HCT116 (cell line): ENCODE data around the gene FGF19. TPM values are rescaled to one million over a fixed set of nuclear protein-coding genes. Genes with fewer than 3 reads are reported as not detected.

Experiments used
- ATAC-seq: fragments of 200-7000 bp; cut with Tn5 transposase; 2 replicates; pipeline ENCODE4 v1.9.1; 2020; ENCODE audit warnings: mild to moderate bottlenecking, moderate library complexity
- BruUV-seq: library from RNA; stranded (reverse); fragments of 400-500 nt; replicated peaks from 2 replicates; lab custom pipeline; 2021; lab: Mats Ljungman, UMichigan
- CTCF ChIA-PET: fragments of 300-600 bp; sonication (Branson Sonifier 250); formaldehyde crosslinking; loops from one replicate; lab custom pipeline; 2021; ENCODE audit warnings: antibody characterized with exemption; lab: Charles Lee
- POLR2A ChIA-PET: fragments of 300-600, 350-600 bp; sonication (Branson Sonifier 250); formaldehyde crosslinking; loops from one replicate; lab custom pipeline; 2021; ENCODE audit warnings: antibody characterized with exemption; lab: Charles Lee
- RAD21 ChIA-PET, 2 experiments: fragments of 300-600 bp; sonication (Branson Sonifier 250); formaldehyde crosslinking; loops; one replicate each; lab custom pipeline; 2023; ENCODE audit warnings: low total read pairs in 2 of 2; ENCODE audit not compliant: uncharacterized antibody in 2 of 2, unreplicated experiment in 2 of 2, low non-redundant PET in 1 of 2; lab: Charles Lee
- DNase-seq: peaks from one replicate; pipeline ENCODE4 v3.0.0-alpha.2; 2010; ENCODE audit warnings: low read depth, low spot score
- H2AFZ ChIP-seq: fragments of 200-600 bp; shearing (Covaris generic), sonication (generic); 2 replicates; pipeline ENCODE4 v1.6.1; 2017; ENCODE audit warnings: low read depth, mixed run types, mixed read lengths, antibody characterized with exemption, low read length; ENCODE audit not compliant: poor library complexity, severe bottlenecking
- H3K27ac ChIP-seq: 2 replicates; pipeline ENCODE4 v1.5.1; 2012; ENCODE audit warnings: low read depth, low read length
- H3K27me3 ChIP-seq: fragments of 200-600 bp; sonication (generic); 2 replicates; pipeline ENCODE4 v1.6.1; 2016; ENCODE audit warnings: mixed run types, low read length, mixed read lengths; ENCODE audit not compliant: insufficient read depth
- H3K36me3 ChIP-seq, 2 experiments: fragments of 200-500 bp in 1 of 2; fragments of 200-600 bp in 1 of 2; sonication (Bioruptor generic) in 1 of 2; sonication (generic) in 1 of 2; 2 replicates each; pipeline versions ENCODE4 v1.5.1 to v1.6.1; 2014 to 2016; ENCODE audit warnings: low read length in 2 of 2, inconsistent platforms in 1 of 2, mixed read lengths in 1 of 2, mixed run types in 1 of 2; ENCODE audit not compliant: insufficient read depth in 2 of 2, control insufficient read depth in 1 of 2
- H3K4me1 ChIP-seq, 2 experiments: fragments of 200-600 bp in 1 of 2; sonication (generic) in 1 of 2; 2 replicates each; pipeline versions ENCODE4 v1.5.1 to v1.6.1; 2012 to 2017; ENCODE audit warnings: low read length in 2 of 2, inconsistent platforms in 1 of 2, mild to moderate bottlenecking in 1 of 2, mixed read lengths in 1 of 2, mixed run types in 1 of 2, moderate library complexity in 1 of 2; ENCODE audit not compliant: insufficient read depth in 2 of 2, control insufficient read depth in 1 of 2
- H3K4me2 ChIP-seq: fragments of 200-600 bp; sonication (generic); 2 replicates; pipeline ENCODE4 v1.6.1; 2017; ENCODE audit warnings: mixed run types, low read length, mixed read lengths
- H3K4me3 ChIP-seq, 2 experiments: fragments of 200-600 bp in 1 of 2; sonication (generic) in 1 of 2; replicated peaks in 1 of 2; 2 replicates each; pipeline ENCODE4 v1.5.1; 2011 to 2016; ENCODE audit warnings: low read length in 2 of 2, control low read depth in 1 of 2, low read depth in 1 of 2, mild to moderate bottlenecking in 1 of 2, mixed read lengths in 1 of 2, mixed run types in 1 of 2
- H3K79me2 ChIP-seq: fragments of 200-600 bp; sonication (generic); 2 replicates; pipeline ENCODE4 v1.6.1; 2017; ENCODE audit warnings: mild to moderate bottlenecking, mixed run types, low read length, moderate library complexity, mixed read lengths; ENCODE audit not compliant: insufficient read depth
- H3K9ac ChIP-seq: fragments of 200-600 bp; sonication (generic); 2 replicates; pipeline ENCODE4 v1.6.1; 2016; ENCODE audit warnings: low read length, mixed read lengths
- H3K9me2 ChIP-seq: fragments of 200-600 bp; sonication (generic), shearing (Covaris generic); 2 replicates; pipeline ENCODE4 v1.6.1; 2017; ENCODE audit warnings: mixed run types, mild to moderate bottlenecking, moderate library complexity; ENCODE audit not compliant: insufficient read depth
- H3K9me3 ChIP-seq, 2 experiments: fragments of 200-500 bp in 1 of 2; fragments of 200-600 bp in 1 of 2; sonication (Bioruptor generic) in 1 of 2; sonication (generic) in 1 of 2; 2 replicates each; pipeline ENCODE4 v1.6.1; 2014 to 2017; ENCODE audit warnings: low read length in 2 of 2, mixed read lengths in 2 of 2, inconsistent platforms in 1 of 2, low read depth in 1 of 2, mild to moderate bottlenecking in 1 of 2, mixed run types in 1 of 2, moderate library complexity in 1 of 2; ENCODE audit not compliant: control insufficient read depth in 1 of 2, insufficient read depth in 1 of 2
- H4K20me1 ChIP-seq: fragments of 200-600 bp; sonication (generic), shearing (Covaris generic); 2 replicates; pipeline ENCODE4 v1.6.1; 2017; ENCODE audit warnings: mixed run types, mild to moderate bottlenecking, moderate library complexity; ENCODE audit not compliant: insufficient read depth
- CBX3 ChIP-seq: IDR thresholded peaks from 2 replicates; pipeline ENCODE4 v1.6.1; 2012; ENCODE audit warnings: low read depth
- EGR1 ChIP-seq: IDR thresholded peaks from 2 replicates; pipeline ENCODE4 v1.6.1; 2012; ENCODE audit warnings: low read depth
- ELF1 ChIP-seq: IDR thresholded peaks from 2 replicates; pipeline ENCODE4 v1.6.1; 2012; ENCODE audit warnings: low read depth, borderline replicate concordance
- EZH2 ChIP-seq: fragments of 200-600 bp; sonication (generic); IDR thresholded peaks from 2 replicates; pipeline ENCODE4 v1.6.1; 2017; ENCODE audit warnings: antibody characterized with exemption, mixed run types
- JUND ChIP-seq: IDR thresholded peaks from 2 replicates; pipeline ENCODE4 v1.6.1; 2012
- SIN3A ChIP-seq: IDR thresholded peaks from 2 replicates; pipeline ENCODE4 v1.6.1; 2012; ENCODE audit warnings: low read depth
- TCF7L2 ChIP-seq: IDR thresholded peaks from 2 replicates; pipeline ENCODE4 v1.7.0; 2011; ENCODE audit warnings: borderline replicate concordance, inconsistent platforms; ENCODE audit not compliant: insufficient read depth, insufficient read length; ENCODE audit errors: extremely low read depth
- ZFX ChIP-seq: fragments of 450-650 bp; IDR thresholded peaks from 2 replicates; pipeline ENCODE4 v1.6.1; 2017
- intact Hi-C: fragments of 100-400 bp; cut with micrococcal nuclease; formaldehyde crosslinking; loops from 2 replicates; pipeline ENCODE4 v1.10.0; 2022
- total RNA-seq: library from RNA; stranded (reverse); gene quantifications from one replicate; pipeline ENCODE4 v1.2.1, GENCODE V29; 2021; ENCODE audit not compliant: unreplicated experiment
- TF ChIP-seq, protein P1 (sequence below): IDR thresholded peaks from 2 replicates; pipeline ENCODE4 v1.6.1; 2012
- TF ChIP-seq, protein P2 (sequence below), 3 experiments: fragments of 200-600 bp in 1 of 3; sonication (generic) in 1 of 3; IDR thresholded peaks in 2 of 3; conservative IDR thresholded peaks in 1 of 3; 2 replicates each; pipeline ENCODE4 v1.5.1; 2012 to 2017; ENCODE audit warnings: low read depth in 2 of 3, low read length in 2 of 3, antibody characterized with exemption in 1 of 3, borderline replicate concordance in 1 of 3, control low read depth in 1 of 3, mild to moderate bottlenecking in 1 of 3, mixed read lengths in 1 of 3, mixed run types in 1 of 3, moderate library complexity in 1 of 3; ENCODE audit not compliant: insufficient read depth in 1 of 3
- TF ChIP-seq, protein P3 (sequence below): IDR thresholded peaks from 2 replicates; pipeline ENCODE4 v1.6.1; 2012; ENCODE audit warnings: low read depth

The FGF19 gene
- total RNA-seq, 1 experiment from 2014 or later: 37.5 TPM

DNA sequence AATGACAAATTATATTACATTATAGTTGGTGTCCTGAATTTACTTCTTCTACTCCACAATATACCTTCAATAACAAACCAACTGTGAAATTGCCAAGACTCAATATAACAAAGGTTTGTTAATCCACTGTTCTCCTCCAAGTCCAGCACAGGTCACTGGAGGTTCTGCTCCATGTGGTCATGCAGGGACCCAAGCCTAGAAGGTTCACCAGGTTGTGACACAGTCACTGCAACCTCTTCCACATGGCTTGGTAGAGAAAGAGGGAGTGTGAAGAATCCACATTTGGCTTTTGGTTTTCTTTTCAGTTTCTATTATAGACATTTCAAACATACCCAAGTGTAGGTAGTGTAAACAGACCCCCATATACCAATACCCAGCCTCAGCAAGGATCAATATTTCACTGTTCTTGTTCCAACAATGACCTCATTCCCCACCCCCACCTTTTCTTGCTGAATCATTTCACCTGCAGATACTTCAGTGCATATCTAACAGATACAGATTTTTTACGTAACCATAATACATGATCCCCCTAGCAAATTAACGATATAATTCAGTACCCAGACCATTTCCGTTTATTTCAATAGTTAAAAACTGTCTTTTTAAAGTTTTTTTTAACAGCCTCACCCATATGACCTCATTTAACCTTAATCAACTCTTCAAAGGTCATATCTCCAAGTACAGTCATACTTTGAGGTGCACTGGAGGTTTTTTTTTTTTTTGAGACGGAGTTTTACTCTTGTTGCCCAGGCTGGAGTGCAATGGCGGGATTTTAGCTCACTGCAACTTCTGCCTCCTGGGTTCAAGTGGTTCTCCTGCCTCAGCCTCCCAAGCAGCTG is 14.1 kb downstream of the FGF19 start:
- Histone ChIP-seq H4K20me1 (no peaks in the 10 kb centered on the region), H3K4me1 (peaks cover 18 to 49% of the 10 kb centered on the region in 2 experiments), H3K79me2 (no peaks in the 10 kb centered on the region), H3K9ac (no peak overlapping the region), H3K9me3 (no peaks in the 10 kb centered on the region; a peak in 1 of 4 replicates), H3K36me3 (no peaks in the 10 kb centered on the region), H3K4me3 (no peak overlapping the region), H2AFZ (peak overlapping the region; percentile 63), H3K27me3 (no peaks in the 10 kb centered on the region), H3K27ac (no peak overlapping the region), H3K9me2 (no peaks in the 10 kb centered on the region), H3K4me2 (peak overlapping the region; percentile 14; the same call in 1 of the 2 replicates)
- ChIA-PET RAD21 (no interaction called here), CTCF (interaction anchor here (0.9 kb wide), 1 partner anchor 15 kb away, joined by 3 read pairs; no protein-coding TSS in a partner anchor), POLR2A (no interaction called here)
- ATAC-seq: no peak
- intact Hi-C loops: loop anchor here (5.0 kb wide), 1 partner anchor 503 kb away; no protein-coding TSS in a partner anchor
- no peak for DNase-seq
- no TSS peak for BruUV-seq
- TF ChIP-seq, protein P1, sequence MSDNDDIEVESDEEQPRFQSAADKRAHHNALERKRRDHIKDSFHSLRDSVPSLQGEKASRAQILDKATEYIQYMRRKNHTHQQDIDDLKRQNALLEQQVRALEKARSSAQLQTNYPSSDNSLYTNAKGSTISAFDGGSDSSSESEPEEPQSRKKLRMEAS: peak; percentile 30; the same call in 1 of the 2 replicates
- TF ChIP-seq JUND (no peak), EZH2 (no peak), SIN3A (no peak), ELF1 (no peak), TCF7L2 (no peak), ZFX (no peak), CBX3 (0 out of 2 replicates have a peak, but pooled peaks have one; percentile 32), EGR1 (no peak)
- TF ChIP-seq, protein P2, sequence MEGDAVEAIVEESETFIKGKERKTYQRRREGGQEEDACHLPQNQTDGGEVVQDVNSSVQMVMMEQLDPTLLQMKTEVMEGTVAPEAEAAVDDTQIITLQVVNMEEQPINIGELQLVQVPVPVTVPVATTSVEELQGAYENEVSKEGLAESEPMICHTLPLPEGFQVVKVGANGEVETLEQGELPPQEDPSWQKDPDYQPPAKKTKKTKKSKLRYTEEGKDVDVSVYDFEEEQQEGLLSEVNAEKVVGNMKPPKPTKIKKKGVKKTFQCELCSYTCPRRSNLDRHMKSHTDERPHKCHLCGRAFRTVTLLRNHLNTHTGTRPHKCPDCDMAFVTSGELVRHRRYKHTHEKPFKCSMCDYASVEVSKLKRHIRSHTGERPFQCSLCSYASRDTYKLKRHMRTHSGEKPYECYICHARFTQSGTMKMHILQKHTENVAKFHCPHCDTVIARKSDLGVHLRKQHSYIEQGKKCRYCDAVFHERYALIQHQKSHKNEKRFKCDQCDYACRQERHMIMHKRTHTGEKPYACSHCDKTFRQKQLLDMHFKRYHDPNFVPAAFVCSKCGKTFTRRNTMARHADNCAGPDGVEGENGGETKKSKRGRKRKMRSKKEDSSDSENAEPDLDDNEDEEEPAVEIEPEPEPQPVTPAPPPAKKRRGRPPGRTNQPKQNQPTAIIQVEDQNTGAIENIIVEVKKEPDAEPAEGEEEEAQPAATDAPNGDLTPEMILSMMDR (IDR thresholded peaks at IDR 0.05 in 2 of 3, conservative IDR thresholded peaks at IDR 0.05 in 1 of 3; ENCODE audit: borderline replicate concordance in 1 of 3, insufficient read depth in 1 of 3, low read depth in 2 of 3, low read length in 2 of 3): no peak
- TF ChIP-seq, protein P3, sequence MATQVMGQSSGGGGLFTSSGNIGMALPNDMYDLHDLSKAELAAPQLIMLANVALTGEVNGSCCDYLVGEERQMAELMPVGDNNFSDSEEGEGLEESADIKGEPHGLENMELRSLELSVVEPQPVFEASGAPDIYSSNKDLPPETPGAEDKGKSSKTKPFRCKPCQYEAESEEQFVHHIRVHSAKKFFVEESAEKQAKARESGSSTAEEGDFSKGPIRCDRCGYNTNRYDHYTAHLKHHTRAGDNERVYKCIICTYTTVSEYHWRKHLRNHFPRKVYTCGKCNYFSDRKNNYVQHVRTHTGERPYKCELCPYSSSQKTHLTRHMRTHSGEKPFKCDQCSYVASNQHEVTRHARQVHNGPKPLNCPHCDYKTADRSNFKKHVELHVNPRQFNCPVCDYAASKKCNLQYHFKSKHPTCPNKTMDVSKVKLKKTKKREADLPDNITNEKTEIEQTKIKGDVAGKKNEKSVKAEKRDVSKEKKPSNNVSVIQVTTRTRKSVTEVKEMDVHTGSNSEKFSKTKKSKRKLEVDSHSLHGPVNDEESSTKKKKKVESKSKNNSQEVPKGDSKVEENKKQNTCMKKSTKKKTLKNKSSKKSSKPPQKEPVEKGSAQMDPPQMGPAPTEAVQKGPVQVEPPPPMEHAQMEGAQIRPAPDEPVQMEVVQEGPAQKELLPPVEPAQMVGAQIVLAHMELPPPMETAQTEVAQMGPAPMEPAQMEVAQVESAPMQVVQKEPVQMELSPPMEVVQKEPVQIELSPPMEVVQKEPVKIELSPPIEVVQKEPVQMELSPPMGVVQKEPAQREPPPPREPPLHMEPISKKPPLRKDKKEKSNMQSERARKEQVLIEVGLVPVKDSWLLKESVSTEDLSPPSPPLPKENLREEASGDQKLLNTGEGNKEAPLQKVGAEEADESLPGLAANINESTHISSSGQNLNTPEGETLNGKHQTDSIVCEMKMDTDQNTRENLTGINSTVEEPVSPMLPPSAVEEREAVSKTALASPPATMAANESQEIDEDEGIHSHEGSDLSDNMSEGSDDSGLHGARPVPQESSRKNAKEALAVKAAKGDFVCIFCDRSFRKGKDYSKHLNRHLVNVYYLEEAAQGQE: no peak
